Stomach (tissue), 9 donors: ENCODE measurements around the gene DOCK1. TPM values are rescaled to one million over a fixed set of nuclear protein-coding genes. Genes with fewer than 3 reads are reported as not detected.

ENCODE experiments used
- DNase-seq, 2 donors: peaks; one replicate each; pipeline versions ENCODE4 v3.0.0 to v3.0.0-alpha.2; 2013 to 2019
- H3K27ac ChIP-seq, 5 donors: fragments of 200-600 bp in 4 of 5; sonication (generic) in 4 of 5; one replicate each; pipeline ENCODE4 v1.5.1; 2013 to 2019; ENCODE audit warnings: mild to moderate bottlenecking in 1 of 5, moderate library complexity in 1 of 5
- H3K27me3 ChIP-seq, 3 donors: fragments of 200-600 bp; sonication (generic); one replicate each; pipeline ENCODE4 v1.5.1; 2017 to 2019; ENCODE audit warnings: mixed run types in 1 of 3
- H3K36me3 ChIP-seq, 4 donors: fragments of 200-600 bp; sonication (generic); 1 replicate in 3 of 4; 2 replicates in 1 of 4; pipeline ENCODE4 v1.5.1; 2016 to 2019
- H3K4me1 ChIP-seq, 4 donors: fragments of 200-600 bp; sonication (generic); one replicate each; pipeline ENCODE4 v1.5.1; 2016 to 2019
- H3K4me3 ChIP-seq, 4 donors: fragments of 200-600 bp; sonication (generic) in 3 of 4; one replicate each; pipeline ENCODE4 v1.5.1; 2016 to 2019; ENCODE audit warnings: mild to moderate bottlenecking in 1 of 4
- H3K9me3 ChIP-seq, 4 donors: fragments of 200-600 bp; sonication (generic); one replicate each; pipeline ENCODE4 v1.5.1; 2016 to 2019
- EP300 ChIP-seq: sonication (generic); formaldehyde crosslinking; IDR thresholded peaks from one replicate; pipeline ENCODE4 v1.6.1; 2017; ENCODE audit warnings: antibody characterized with exemption
- POLR2A ChIP-seq, 4 donors: fragments of 450-650 bp; IDR thresholded peaks; one replicate each; pipeline ENCODE4 v1.6.1; 2016; ENCODE audit warnings: antibody characterized with exemption in 4 of 4, control low read depth in 2 of 4, mild to moderate bottlenecking in 1 of 4, moderate library complexity in 1 of 4
- POLR2AphosphoS5 ChIP-seq, 3 donors: sonication (generic); formaldehyde crosslinking; IDR thresholded peaks; one replicate each; pipeline ENCODE4 v1.6.1; 2016; ENCODE audit warnings: antibody characterized with exemption in 3 of 3
- WGBS, 5 donors: extraction: QIAGEN DNeasy Blood & Tissue Kit in 3 of 5; methylation state at CpG; one replicate each; pipeline versions ENCODE4 v1.1.5 to v1.1.7; 2013 to 2018; 5-methylcytosine and 5-hydroxymethylcytosine counted together
- intact Hi-C: fragments of 100-400 bp; cut with DNase I; formaldehyde crosslinking; loops from one replicate; pipeline ENCODE4 v1.15.1; 2023; ENCODE audit warnings: low total_unique reads
- polyA plus RNA-seq, 3 donors: library from polyadenylated mRNA; stranded (reverse); fragments of 200-250 nt; gene quantifications; one replicate each; pipeline ENCODE4 v1.2.3, GENCODE V29; 2013
- total RNA-seq, 5 donors: library from RNA; depleted of rRNA; stranded (reverse); fragments of >200 nt; gene quantifications; one replicate each; pipeline versions ENCODE4 v1.1.0 to v1.2.3, GENCODE V29; 2014 to 2016
- TF ChIP-seq, protein P1 (sequence below), 7 experiments: fragments of 450-650 bp in 4 of 7; fragments of 200-600 bp in 3 of 7; sonication (generic) in 3 of 7; IDR thresholded peaks; one replicate each; pipeline ENCODE4 v1.5.1; 2016 to 2019; ENCODE audit warnings: antibody characterized with exemption in 7 of 7, control low read depth in 2 of 7, mild to moderate bottlenecking in 1 of 7
- donor health status: healthy with polysubstance abuse.
- donor health status: Bipolar disorder and iron deficiency.
- donor health status: healthy.

DOCK1 gene
- total and polyA plus RNA-seq, 8 donors: 8.4 to 114 (median 35.0) TPM

- TF ChIP-seq EP300 (no peak), POLR2AphosphoS5 (IDR thresholded peaks at IDR 0.05) (no peak)
- WGBS, 5 donors: 91 to 97% (median 94%) methylated on average over 10 of the region's 10 CpGs
- H3K27me3 ChIP-seq: no peaks in the 10 kb centered on the region
Observed at GRCh38 chr10:127275793-127276450, 370.7 kb downstream of the DOCK1 start.

DNA sequence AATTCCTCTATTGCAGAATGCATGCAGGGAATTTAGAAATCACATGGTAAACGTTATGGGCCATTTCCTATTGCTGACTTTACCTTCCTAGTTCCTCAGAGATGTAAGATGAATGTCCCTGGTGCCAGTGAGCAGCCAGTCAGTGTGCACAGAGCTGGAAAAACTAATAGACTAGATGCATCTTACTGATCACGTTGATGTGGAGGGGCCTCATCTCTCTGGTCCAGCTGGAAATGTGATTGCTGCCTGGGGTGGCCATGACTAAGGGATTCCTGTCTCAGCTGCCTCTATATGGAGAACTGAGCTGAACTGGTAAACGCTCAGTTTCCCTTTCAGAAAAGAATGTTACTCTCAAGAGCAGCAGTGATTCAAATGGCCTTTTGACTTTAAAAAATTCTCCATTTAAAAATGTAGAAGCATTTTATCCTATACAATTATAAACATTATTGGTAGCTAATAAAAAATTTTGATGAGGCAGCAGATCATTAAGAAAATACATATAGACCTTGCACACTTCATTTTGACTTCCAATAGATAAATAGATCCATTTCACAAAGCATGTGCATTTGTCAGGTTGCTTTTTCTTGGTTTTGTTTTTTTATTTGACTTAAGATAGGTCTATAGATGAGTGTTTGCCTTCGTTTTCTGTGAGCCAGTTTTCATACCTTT, 371.7 kb downstream of the DOCK1 start:
- intact Hi-C loops: no loop called here
- TF ChIP-seq POLR2AphosphoS5 (IDR thresholded peaks at IDR 0.05) (no peak), EP300 (no peak), POLR2A (IDR thresholded peaks at IDR 0.05) (no peak)
- TF ChIP-seq, protein P1, sequence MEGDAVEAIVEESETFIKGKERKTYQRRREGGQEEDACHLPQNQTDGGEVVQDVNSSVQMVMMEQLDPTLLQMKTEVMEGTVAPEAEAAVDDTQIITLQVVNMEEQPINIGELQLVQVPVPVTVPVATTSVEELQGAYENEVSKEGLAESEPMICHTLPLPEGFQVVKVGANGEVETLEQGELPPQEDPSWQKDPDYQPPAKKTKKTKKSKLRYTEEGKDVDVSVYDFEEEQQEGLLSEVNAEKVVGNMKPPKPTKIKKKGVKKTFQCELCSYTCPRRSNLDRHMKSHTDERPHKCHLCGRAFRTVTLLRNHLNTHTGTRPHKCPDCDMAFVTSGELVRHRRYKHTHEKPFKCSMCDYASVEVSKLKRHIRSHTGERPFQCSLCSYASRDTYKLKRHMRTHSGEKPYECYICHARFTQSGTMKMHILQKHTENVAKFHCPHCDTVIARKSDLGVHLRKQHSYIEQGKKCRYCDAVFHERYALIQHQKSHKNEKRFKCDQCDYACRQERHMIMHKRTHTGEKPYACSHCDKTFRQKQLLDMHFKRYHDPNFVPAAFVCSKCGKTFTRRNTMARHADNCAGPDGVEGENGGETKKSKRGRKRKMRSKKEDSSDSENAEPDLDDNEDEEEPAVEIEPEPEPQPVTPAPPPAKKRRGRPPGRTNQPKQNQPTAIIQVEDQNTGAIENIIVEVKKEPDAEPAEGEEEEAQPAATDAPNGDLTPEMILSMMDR (IDR thresholded peaks at IDR 0.05): no peak
- DNase-seq: no peak
- Histone ChIP-seq H3K36me3 (peaks cover 0 to 15% (median 3%) of the 10 kb centered on the region in 4 donors), H3K27ac (no peak overlapping the region), H3K27me3 (no peaks in the 10 kb centered on the region), H3K9me3 (no peaks in the 10 kb centered on the region), H3K4me3 (no peak overlapping the region), H3K4me1 (peaks cover 0 to 15% (median 9%) of the 10 kb centered on the region in 4 donors)
- 53 to 66% (median 62%) methylated on average over 4 of the region's 4 CpGs for WGBS, 5 donors

More at GRCh38 chr10:127275793-127276450, 370.7 kb downstream of the DOCK1 start:
- Histone ChIP-seq H3K9me3 (no peaks in the 10 kb centered on the region), H3K4me1 (peaks cover 0 to 15% (median 9%) of the 10 kb centered on the region in 4 donors), H3K36me3 (peaks cover 0 to 8% (median 3%) of the 10 kb centered on the region in 4 donors), H3K27ac (no peak overlapping the region), H3K4me3 (no peak overlapping the region)
- intact Hi-C loops: no loop called here
- DNase-seq: no peak

DNA sequence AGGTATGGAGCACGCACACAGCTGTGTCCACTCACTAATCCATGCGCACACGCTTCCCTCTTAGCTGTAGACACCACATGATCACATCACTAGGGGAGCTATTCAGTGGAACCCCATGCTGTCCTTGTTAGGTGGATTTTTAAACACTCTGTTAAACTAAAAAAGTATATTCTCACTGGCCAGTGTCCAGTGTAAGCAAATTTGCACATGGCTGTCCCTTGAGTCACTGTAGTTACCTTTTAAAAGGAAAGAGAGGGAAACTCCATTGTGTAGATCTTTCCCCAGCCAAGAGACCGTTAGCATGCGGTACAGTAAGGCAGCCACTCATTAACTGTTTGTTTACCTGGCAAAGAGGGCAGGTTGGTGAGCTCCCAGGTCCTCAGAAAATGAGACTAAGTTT, 372.8 kb downstream of the DOCK1 start:
- H3K27me3 ChIP-seq: no peaks in the 10 kb centered on the region
- DNase-seq: no peak
- H3K27ac ChIP-seq: no peak overlapping the region
- no peak overlapping the region for H3K4me3 ChIP-seq
- H3K4me1 ChIP-seq: peaks cover 0 to 15% (median 9%) of the 10 kb centered on the region in 4 donors
- no peaks in the 10 kb centered on the region for H3K9me3 ChIP-seq
- intact Hi-C loops: no loop called here
- WGBS, 5 donors: 59 to 75% (median 66%) methylated on average over 5 of the region's 5 CpGs
- H3K36me3 ChIP-seq: peaks cover 0 to 12% (median 0%) of the 10 kb centered on the region in 4 donors
- no peak for TF ChIP-seq EP300
- TF ChIP-seq POLR2A (IDR thresholded peaks at IDR 0.05): no peak
- TF ChIP-seq, protein P1 (IDR thresholded peaks at IDR 0.05): no peak
- no peak for TF ChIP-seq POLR2AphosphoS5 (IDR thresholded peaks at IDR 0.05)

- peaks cover 0 to 15% (median 9%) of the 10 kb centered on the region in 4 donors for H3K4me1 ChIP-seq
- H3K36me3 ChIP-seq: peaks cover 0 to 15% (median 0%) of the 10 kb centered on the region in 4 donors
- H3K27me3 ChIP-seq: no peaks in the 10 kb centered on the region
- no peaks in the 10 kb centered on the region for H3K9me3 ChIP-seq
- intact Hi-C loops: no loop called here
- 30 to 65% (median 46%) methylated on average over 5 of the region's 5 CpGs for WGBS, 5 donors
- H3K27ac ChIP-seq: no peak overlapping the region
- DNase-seq: peak in 1 of 2 donors; percentile 61
- TF ChIP-seq POLR2A (IDR thresholded peaks at IDR 0.05) (no peak), EP300 (no peak), POLR2AphosphoS5 (IDR thresholded peaks at IDR 0.05) (no peak)
- TF ChIP-seq, protein P1 (IDR thresholded peaks at IDR 0.05): no peak
- H3K4me3 ChIP-seq: no peak overlapping the region
Observed at GRCh38 chr10:127279334-127279774, 374.1 kb downstream of the DOCK1 start.
